Transverse colon (tissue), 4 donors: Measurements from ENCODE around the gene BMPR1B. TPM values are rescaled to one million over a fixed set of nuclear protein-coding genes. Genes with fewer than 3 reads are reported as not detected.

Experiments used
- DNase-seq: peaks from one replicate; pipeline ENCODE4 v3.0.0-alpha.2; 2019
- H3K27ac ChIP-seq, 4 donors: fragments of 200-600 bp; sonication (generic); 2 replicates each; pipeline ENCODE4 v1.5.1; 2016 to 2018; ENCODE audit warnings: inconsistent platforms in 4 of 4
- H3K27me3 ChIP-seq: fragments of 200-600 bp; sonication (generic); 2 replicates; pipeline ENCODE4 v1.5.1; 2017; ENCODE audit warnings: inconsistent platforms
- H3K36me3 ChIP-seq, 4 donors: fragments of 200-600 bp; sonication (generic); 2 replicates each; pipeline ENCODE4 v1.5.1; 2017 to 2019; ENCODE audit warnings: inconsistent platforms in 4 of 4
- H3K4me1 ChIP-seq, 4 donors: fragments of 200-600 bp; sonication (generic); 2 replicates each; pipeline ENCODE4 v1.5.1; 2017 to 2020; ENCODE audit warnings: inconsistent platforms in 4 of 4
- H3K4me3 ChIP-seq, 4 donors: fragments of 200-600 bp; sonication (generic); 1 replicate in 1 of 4; 2 replicates in 3 of 4; pipeline versions ENCODE4 v1.5.1 to v1.6.1; 2017 to 2019; ENCODE audit warnings: inconsistent platforms in 4 of 4
- H3K9me3 ChIP-seq, 2 donors: fragments of 200-600 bp; sonication (generic); 2 replicates each; pipeline ENCODE4 v1.5.1; 2017 to 2019; ENCODE audit warnings: inconsistent platforms in 2 of 2
- CTCF ChIP-seq, 5 experiments: fragments of 200-600 bp in 3 of 5; fragments of 450-650 bp in 2 of 5; sonication (generic) in 3 of 5; IDR thresholded peaks; 1 replicate in 2 of 5; 2 replicates in 3 of 5; pipeline ENCODE4 v1.5.1; 2016 to 2017; ENCODE audit warnings: antibody characterized with exemption in 5 of 5, inconsistent platforms in 3 of 5, mild to moderate bottlenecking in 2 of 5, moderate library complexity in 1 of 5
- EP300 ChIP-seq: sonication (generic); formaldehyde crosslinking; IDR thresholded peaks from one replicate; pipeline ENCODE4 v1.6.1; 2017; ENCODE audit warnings: antibody characterized with exemption, low read depth
- POLR2A ChIP-seq: fragments of 450-650 bp; IDR thresholded peaks from one replicate; pipeline ENCODE4 v1.6.1; 2016; ENCODE audit warnings: antibody characterized with exemption, mild to moderate bottlenecking, moderate library complexity
- POLR2AphosphoS5 ChIP-seq, 3 donors: sonication (generic); formaldehyde crosslinking; IDR thresholded peaks; one replicate each; pipeline ENCODE4 v1.6.1; 2016; ENCODE audit warnings: antibody characterized with exemption in 3 of 3
- WGBS, 2 donors: methylation state at CpG; one replicate each; pipeline ENCODE4 v1.1.5; 2018; ENCODE audit warnings: low coverage in 1 of 2; 5-methylcytosine and 5-hydroxymethylcytosine counted together
- in situ Hi-C, 4 donors: fragments of 200-750 bp; cut with MboI; loops; one replicate each; pipeline versions ENCODE4 v1.15.0 to v1.15.1; 2017; ENCODE audit warnings: low sequenced_read_pairs in 3 of 4, low pct_ligation_motif_present in 1 of 4, low pct_unique_long_range_greater_than_20kb in 1 of 4
- intact Hi-C: fragments of 100-400 bp; cut with DNase I; formaldehyde crosslinking; loops from one replicate; pipeline ENCODE4 v1.15.1; 2023; ENCODE audit warnings: low total_unique reads
- total RNA-seq, 4 donors: library from RNA; depleted of rRNA; stranded (reverse); fragments of >200 nt; gene quantifications; one replicate each; pipeline ENCODE4 v1.1.0, GENCODE V29; 2016

Gene BMPR1B
- total RNA-seq, 4 donors from 2014 or later: 0.64 to 3.2 (median 0.68) TPM; not detected in 1

DNA sequence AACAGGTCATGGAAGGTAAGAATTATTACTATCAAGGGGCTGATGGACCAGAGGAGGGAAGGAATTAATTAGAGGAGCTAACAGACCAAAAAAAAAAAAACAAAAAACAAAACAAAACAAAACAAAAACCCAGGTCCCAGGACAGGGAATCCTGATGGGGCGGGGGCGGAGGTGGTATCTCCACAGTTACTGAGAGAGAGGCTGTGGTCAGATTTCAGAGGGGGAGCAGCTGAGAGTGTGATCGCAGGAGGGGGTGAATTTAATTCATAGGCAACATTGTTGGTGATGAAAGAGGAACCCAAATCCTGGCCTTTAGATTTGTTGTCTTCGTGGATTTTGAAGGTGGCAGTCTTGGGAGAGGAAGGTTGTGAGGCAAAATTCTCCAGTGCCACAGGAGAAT, 401.6 kb downstream of the BMPR1B start:
- H3K36me3 ChIP-seq: no peaks in the 10 kb centered on the region
- no peaks in the 10 kb centered on the region for H3K9me3 ChIP-seq
- H3K4me3 ChIP-seq: no peak overlapping the region
- H3K27ac ChIP-seq: no peak overlapping the region
- 83 to 93% methylated on average over 2 to 4 of the region's 4 CpGs for WGBS, 2 donors
- no peaks in the 10 kb centered on the region for H3K27me3 ChIP-seq
- peaks cover 0 to 3% (median 0%) of the 10 kb centered on the region in 4 donors for H3K4me1 ChIP-seq
- in situ Hi-C loops: no loop called here
- TF ChIP-seq EP300: no peak
- TF ChIP-seq POLR2AphosphoS5 (IDR thresholded peaks at IDR 0.05): no peak
- DNase-seq: no peak
- intact Hi-C loops: no loop called here

GRCh38 chr4:95161781-95162469, 404.2 kb downstream of the BMPR1B start:
- Histone ChIP-seq H3K27me3 (no peaks in the 10 kb centered on the region), H3K36me3 (no peaks in the 10 kb centered on the region), H3K4me1 (no peaks in the 10 kb centered on the region), H3K9me3 (no peaks in the 10 kb centered on the region), H3K27ac (no peak overlapping the region), H3K4me3 (no peak overlapping the region)
- intact Hi-C loops: no loop called here
- TF ChIP-seq POLR2A: no peak
- no peak for TF ChIP-seq EP300
- TF ChIP-seq CTCF (IDR thresholded peaks at IDR 0.05): no peak
- no peak for TF ChIP-seq POLR2AphosphoS5 (IDR thresholded peaks at IDR 0.05)
- WGBS, 2 donors: 86 to 87% methylated on average over 4 to 12 of the region's 12 CpGs
- in situ Hi-C loops: no loop called here
- DNase-seq: no peak

DNA sequence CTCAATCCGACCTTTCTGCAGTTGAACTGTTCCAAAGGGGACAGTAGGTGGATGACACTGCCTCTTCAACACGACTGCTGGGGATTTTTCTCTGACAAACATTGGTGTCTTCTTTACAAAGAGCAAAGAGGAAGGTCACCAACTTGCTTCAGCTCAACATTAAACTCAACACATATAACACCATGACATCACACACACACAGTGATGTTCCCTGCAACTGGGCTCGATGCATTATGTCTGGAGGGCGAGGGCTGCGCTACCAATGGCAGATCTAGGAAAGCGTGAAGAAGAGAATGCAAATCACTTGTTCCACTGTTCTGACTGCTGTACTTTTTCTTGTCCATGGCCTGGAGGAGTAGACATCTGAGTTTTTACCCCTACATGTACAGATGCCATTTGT, 405.1 kb downstream of the BMPR1B start:
- 57 to 77% methylated on average over 2 to 6 of the region's 6 CpGs for WGBS, 2 donors
- H3K9me3 ChIP-seq: no peaks in the 10 kb centered on the region
- no peak for DNase-seq
- H3K4me3 ChIP-seq: no peak overlapping the region
- intact Hi-C loops (no loop called here), in situ Hi-C loops (no loop called here)
- H3K27me3 ChIP-seq: no peaks in the 10 kb centered on the region
- no peak overlapping the region for H3K27ac ChIP-seq
- no peaks in the 10 kb centered on the region for H3K4me1 ChIP-seq
- TF ChIP-seq CTCF (IDR thresholded peaks at IDR 0.05) (no peak), EP300 (no peak), POLR2A (no peak), POLR2AphosphoS5 (IDR thresholded peaks at IDR 0.05) (no peak)
- H3K36me3 ChIP-seq: no peaks in the 10 kb centered on the region

DNA sequence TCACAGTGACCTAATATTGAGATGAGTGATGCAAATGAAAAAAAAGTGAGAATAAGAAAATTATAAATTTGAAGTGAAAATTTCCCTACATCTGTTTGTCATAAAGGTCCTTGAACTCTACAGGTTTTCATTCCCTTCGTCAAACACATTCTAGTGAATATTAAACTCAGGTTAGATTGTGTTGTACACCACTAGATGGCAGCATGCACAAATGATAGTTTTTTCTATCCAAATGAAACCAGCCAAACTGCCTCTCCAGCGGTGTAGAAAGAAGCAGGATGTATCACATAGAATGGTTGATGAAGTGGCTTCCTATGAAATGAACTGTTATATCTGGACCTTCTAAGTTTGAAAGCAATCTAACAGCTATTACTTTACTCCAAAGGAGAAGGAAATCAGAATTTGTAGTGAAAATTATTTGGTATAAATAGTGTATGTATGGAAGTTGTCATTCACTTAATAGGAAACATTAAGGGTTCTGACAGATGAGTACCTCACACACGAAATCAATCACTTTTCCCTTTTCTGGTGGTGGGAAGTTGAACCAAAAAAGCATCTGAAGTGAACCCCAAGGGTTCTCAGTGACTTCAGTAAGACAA, 408.3 kb downstream of the BMPR1B start:
- TF ChIP-seq POLR2A (no peak), EP300 (no peak), CTCF (IDR thresholded peaks at IDR 0.05) (peak; percentile 59 to 70 (median 65)), POLR2AphosphoS5 (IDR thresholded peaks at IDR 0.05) (no peak)
- Histone ChIP-seq H3K4me1 (no peaks in the 10 kb centered on the region), H3K27me3 (no peaks in the 10 kb centered on the region), H3K36me3 (no peaks in the 10 kb centered on the region), H3K9me3 (no peaks in the 10 kb centered on the region), H3K4me3 (no peak overlapping the region), H3K27ac (no peak overlapping the region)
- in situ Hi-C loops (no loop called here), intact Hi-C loops (no loop called here)
- no peak for DNase-seq
- 6 to 7% methylated on average over 3 of the region's 3 CpGs for WGBS, 2 donors
